ENCODE data around the gene IMPG1.

GRCh38 chr6:76003686-76004085, 68.8 kb downstream of the IMPG1 start:
- TF ChIP-seq, protein P1, sequence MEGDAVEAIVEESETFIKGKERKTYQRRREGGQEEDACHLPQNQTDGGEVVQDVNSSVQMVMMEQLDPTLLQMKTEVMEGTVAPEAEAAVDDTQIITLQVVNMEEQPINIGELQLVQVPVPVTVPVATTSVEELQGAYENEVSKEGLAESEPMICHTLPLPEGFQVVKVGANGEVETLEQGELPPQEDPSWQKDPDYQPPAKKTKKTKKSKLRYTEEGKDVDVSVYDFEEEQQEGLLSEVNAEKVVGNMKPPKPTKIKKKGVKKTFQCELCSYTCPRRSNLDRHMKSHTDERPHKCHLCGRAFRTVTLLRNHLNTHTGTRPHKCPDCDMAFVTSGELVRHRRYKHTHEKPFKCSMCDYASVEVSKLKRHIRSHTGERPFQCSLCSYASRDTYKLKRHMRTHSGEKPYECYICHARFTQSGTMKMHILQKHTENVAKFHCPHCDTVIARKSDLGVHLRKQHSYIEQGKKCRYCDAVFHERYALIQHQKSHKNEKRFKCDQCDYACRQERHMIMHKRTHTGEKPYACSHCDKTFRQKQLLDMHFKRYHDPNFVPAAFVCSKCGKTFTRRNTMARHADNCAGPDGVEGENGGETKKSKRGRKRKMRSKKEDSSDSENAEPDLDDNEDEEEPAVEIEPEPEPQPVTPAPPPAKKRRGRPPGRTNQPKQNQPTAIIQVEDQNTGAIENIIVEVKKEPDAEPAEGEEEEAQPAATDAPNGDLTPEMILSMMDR (IDR thresholded peaks at IDR 0.05) = no peak
- TF ChIP-seq POLR2A (IDR thresholded peaks at IDR 0.05) = no peak
